ENCODE measurements around the gene TMEM213.

- TF ChIP-seq CTCF (IDR thresholded peaks at IDR 0.05; ENCODE audit: poor library complexity, severe bottlenecking) (no peak), SMC3 (conservative IDR thresholded peaks at IDR 0.05; ENCODE audit: poor library complexity) (no peak), EZH2 (IDR thresholded peaks at IDR 0.05; ENCODE audit: borderline replicate concordance, insufficient read depth, low read length, poor library complexity, severe bottlenecking) (no peak), EP300 (conservative IDR thresholded peaks at IDR 0.05; ENCODE audit: poor library complexity, severe bottlenecking) (no peak), RAD21 (conservative IDR thresholded peaks at IDR 0.05) (no peak)
These were observed 13.1 kb upstream of the TMEM213 start for GRCh38 chr7:138784692-138785091.
